Type B pancreatic cell (in vitro differentiated cells): ENCODE measurements around the gene SPRN. TPM values are rescaled to one million over a fixed set of nuclear protein-coding genes. Genes with fewer than 3 reads are reported as not detected.

Source experiments
- DNase-seq: peaks from one replicate; pipeline ENCODE4 v3.0.0; 2021; ENCODE audit warnings: mixed read lengths; ENCODE audit not compliant: unreplicated experiment; ENCODE audit errors: extremely low spot score
- H3K27ac Mint-ChIP-seq: 2 replicates; pipeline ENCODE4 v1.8.0; 2021; ENCODE audit warnings: mild to moderate bottlenecking, mixed read lengths
- H3K27me3 Mint-ChIP-seq: 2 replicates; pipeline ENCODE4 v1.8.0; 2021; ENCODE audit warnings: mixed read lengths
- H3K36me3 Mint-ChIP-seq: 2 replicates; pipeline ENCODE4 v1.8.0; 2021; ENCODE audit warnings: mixed read lengths
- H3K4me1 Mint-ChIP-seq: one replicate; pipeline ENCODE4 v1.8.0; 2021; ENCODE audit warnings: mixed read lengths; ENCODE audit not compliant: unreplicated experiment
- H3K4me3 Mint-ChIP-seq: 2 replicates; pipeline ENCODE4 v1.8.0; 2021; ENCODE audit warnings: mild to moderate bottlenecking, mixed read lengths
- H3K9me3 Mint-ChIP-seq: 2 replicates; pipeline ENCODE4 v1.8.0; 2021; ENCODE audit warnings: mixed read lengths
- total RNA-seq: library from RNA; stranded (reverse); gene quantifications from 2 replicates; pipeline ENCODE4 v1.2.1, GENCODE V29; 2021; ENCODE audit warnings: low replicate concordance
- TF ChIP-seq, protein P1 (sequence below): fragments of 200-600 bp; sonication (generic); conservative IDR thresholded peaks from 2 replicates; pipeline ENCODE4 v1.5.0; 2021; ENCODE audit warnings: antibody characterized with exemption, mild to moderate bottlenecking

SPRN gene
- total RNA-seq, 1 donor from 2014 or later: 0.56 TPM

DNA sequence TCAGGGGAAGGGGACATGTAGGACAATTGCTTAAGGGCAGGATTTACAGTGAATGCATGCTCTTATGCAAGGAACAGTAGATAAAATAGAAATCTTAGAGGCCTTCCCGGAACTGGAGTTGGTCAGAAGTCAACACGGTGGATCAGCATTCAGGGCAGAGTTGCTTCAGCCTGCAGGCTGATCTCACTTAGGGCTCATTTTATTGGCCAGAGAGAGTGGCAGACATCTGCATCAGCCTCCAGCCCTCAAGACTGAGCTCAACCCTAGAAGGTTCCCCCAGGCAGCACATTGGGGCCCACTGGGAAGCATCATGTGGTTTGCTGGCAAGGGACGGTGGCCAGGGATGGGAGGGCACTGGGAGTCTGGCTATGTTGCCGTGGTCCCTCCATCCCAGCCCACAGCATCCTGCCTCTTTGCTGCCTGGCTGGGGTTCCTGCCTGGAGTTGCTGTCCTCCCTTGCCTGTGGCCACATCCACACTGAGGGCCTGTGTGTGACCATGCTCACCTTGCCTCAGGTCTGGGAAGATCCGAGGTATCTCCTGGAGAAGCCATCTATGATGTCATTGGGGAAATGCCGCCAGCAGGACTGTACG, 42.4 kb upstream of the SPRN start:
- no peaks in the 10 kb centered on the region for H3K27me3 Mint-ChIP-seq
- no peaks in the 10 kb centered on the region for H3K36me3 Mint-ChIP-seq
- DNase-seq: no peak
- TF ChIP-seq, protein P1, sequence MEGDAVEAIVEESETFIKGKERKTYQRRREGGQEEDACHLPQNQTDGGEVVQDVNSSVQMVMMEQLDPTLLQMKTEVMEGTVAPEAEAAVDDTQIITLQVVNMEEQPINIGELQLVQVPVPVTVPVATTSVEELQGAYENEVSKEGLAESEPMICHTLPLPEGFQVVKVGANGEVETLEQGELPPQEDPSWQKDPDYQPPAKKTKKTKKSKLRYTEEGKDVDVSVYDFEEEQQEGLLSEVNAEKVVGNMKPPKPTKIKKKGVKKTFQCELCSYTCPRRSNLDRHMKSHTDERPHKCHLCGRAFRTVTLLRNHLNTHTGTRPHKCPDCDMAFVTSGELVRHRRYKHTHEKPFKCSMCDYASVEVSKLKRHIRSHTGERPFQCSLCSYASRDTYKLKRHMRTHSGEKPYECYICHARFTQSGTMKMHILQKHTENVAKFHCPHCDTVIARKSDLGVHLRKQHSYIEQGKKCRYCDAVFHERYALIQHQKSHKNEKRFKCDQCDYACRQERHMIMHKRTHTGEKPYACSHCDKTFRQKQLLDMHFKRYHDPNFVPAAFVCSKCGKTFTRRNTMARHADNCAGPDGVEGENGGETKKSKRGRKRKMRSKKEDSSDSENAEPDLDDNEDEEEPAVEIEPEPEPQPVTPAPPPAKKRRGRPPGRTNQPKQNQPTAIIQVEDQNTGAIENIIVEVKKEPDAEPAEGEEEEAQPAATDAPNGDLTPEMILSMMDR: no peak
- H3K27ac Mint-ChIP-seq: no peak overlapping the region
- H3K4me3 Mint-ChIP-seq: no peak overlapping the region
- peaks cover 8% of the 10 kb centered on the region for H3K9me3 Mint-ChIP-seq
- H3K4me1 Mint-ChIP-seq: no peaks in the 10 kb centered on the region

DNA sequence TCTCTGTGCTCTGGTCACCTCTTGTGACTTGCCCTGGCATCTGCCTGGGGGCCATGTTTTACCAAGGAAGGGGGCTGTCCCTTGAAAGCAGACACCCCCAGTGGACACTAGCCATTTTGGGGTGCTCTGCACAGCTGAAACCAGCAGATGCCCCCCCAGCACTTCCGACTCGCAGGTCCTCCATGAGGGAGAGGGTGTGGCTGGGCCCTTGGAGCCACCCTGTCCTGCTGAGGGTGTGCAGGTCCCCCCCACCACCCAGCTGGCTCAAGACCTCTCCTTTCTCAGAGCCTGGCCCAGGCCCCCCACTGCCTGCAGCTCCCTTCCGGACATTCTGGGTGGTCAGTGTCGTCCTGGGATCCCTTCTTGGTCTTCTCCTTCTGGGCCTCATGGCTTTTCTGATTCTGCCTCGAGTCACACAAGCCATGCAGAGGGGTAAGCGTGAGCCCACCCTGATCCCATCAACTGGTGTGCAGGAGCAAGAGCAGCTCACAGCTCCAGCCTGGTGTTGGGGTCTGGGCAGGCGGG, 41.6 kb upstream of the SPRN start:
- TF ChIP-seq, protein P1: no peak
- H3K27me3 Mint-ChIP-seq: no peaks in the 10 kb centered on the region
- no peak overlapping the region for H3K27ac Mint-ChIP-seq
- H3K9me3 Mint-ChIP-seq: peaks cover 8% of the 10 kb centered on the region
- no peaks in the 10 kb centered on the region for H3K4me1 Mint-ChIP-seq
- no peak for DNase-seq
- H3K4me3 Mint-ChIP-seq: no peak overlapping the region
- no peaks in the 10 kb centered on the region for H3K36me3 Mint-ChIP-seq

DNA sequence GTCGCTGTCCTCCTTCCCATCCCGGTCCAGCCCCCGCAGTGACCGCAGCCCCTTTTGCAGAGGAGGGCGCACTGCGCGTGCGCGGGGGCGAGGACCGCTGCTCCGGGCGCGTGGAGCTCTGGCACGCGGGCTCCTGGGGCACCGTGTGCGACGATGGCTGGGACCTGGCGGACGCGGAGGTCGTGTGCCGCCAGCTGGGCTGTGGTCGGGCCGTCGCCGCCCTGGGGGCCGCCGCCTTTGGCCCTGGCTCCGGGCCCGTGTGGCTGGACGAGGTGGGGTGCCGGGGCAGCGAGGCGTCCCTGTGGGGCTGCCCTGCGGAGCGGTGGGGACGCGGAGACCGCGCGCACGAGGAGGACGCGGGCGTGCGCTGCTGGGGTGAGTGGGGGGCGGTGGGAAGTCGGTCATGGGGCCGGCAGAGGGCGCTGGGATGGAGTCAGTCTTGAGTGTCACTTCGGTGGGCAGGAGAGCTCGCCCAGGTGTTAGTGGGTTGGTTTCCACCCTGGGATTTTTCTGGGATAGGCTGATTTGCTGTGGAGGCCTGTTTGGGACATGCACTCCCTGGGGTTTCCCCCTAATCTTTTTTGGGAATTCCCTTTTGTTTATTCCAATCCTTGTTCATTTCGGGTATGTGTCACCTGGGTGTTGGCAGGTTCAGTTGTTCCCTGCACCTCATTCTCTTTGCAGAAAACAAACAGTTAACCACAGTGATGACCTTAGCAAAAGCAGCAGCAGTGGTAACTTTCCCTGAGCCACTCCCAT, 40.9 kb upstream of the SPRN start:
- TF ChIP-seq, protein P1: no peak
- DNase-seq: no peak
- Mint-ChIP-seq H3K9me3 (peaks cover 8% of the 10 kb centered on the region), H3K4me3 (no peak overlapping the region), H3K27ac (no peak overlapping the region), H3K4me1 (no peaks in the 10 kb centered on the region), H3K27me3 (no peaks in the 10 kb centered on the region), H3K36me3 (no peaks in the 10 kb centered on the region)

DNA sequence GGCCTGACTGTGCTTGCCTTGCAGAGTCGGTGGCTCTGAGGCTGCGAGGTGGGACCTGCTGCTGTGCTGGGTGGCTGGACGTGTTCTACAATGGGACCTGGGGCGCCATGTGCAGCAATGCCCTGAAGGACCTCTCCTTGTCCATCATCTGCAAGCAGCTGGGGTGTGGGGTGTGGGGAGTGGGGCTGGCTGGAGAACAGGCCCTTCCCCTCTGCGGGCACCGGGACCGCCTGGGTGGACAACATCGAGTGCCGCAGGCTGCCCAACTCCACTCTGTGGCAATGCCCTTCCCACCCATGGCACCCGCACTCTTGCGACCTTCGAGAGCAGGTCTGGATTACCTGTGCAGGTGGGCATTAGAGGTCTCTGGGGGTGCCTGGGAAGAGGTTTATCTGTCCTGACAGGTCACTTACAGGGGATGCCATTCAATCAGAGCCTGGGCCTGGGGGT, 40.2 kb upstream of the SPRN start:
- no peaks in the 10 kb centered on the region for H3K27me3 Mint-ChIP-seq
- TF ChIP-seq, protein P1: no peak
- H3K4me1 Mint-ChIP-seq: no peaks in the 10 kb centered on the region
- peaks cover 8% of the 10 kb centered on the region for H3K9me3 Mint-ChIP-seq
- no peak overlapping the region for H3K4me3 Mint-ChIP-seq
- H3K36me3 Mint-ChIP-seq: no peaks in the 10 kb centered on the region
- no peak overlapping the region for H3K27ac Mint-ChIP-seq
- no peak for DNase-seq

DNA sequence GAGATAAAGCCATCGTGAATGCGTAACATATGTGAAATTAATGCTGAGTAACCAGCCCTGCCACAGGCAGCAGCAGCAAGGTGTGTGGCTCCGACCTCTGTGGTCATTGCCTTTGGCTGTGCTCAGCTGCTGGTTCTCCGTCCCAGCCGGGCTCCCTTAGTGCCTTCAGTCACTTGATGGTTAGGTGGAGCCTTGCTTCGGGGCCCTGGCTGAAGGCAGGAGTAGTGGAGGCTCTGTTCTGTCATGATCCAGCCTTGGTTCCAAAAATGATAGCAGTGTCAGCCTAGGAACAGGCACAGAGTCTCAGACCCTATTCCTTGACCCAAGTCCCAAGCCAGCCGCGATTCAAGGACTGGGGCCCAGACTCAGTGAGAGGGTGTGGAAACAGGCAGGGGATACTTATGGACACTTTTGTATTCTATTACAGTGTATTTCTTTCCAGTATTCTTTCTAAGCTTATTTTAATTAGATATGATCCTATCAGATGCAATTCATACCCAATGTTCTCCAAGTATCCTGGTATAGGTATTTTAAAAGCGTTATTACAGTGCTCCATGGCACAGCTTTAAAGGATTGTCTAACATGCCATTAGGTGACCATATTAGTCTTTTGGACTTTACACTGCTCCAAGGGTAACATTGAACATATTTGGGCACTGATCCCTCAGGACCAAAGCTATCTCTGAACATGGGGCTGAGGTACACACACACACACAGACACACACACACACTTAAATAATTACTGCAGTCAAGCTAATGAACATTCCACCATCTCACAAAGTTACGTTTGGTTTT, 38.3 kb upstream of the SPRN start:
- no peak overlapping the region for H3K4me3 Mint-ChIP-seq
- no peaks in the 10 kb centered on the region for H3K4me1 Mint-ChIP-seq
- DNase-seq: no peak
- no peaks in the 10 kb centered on the region for H3K36me3 Mint-ChIP-seq
- H3K27me3 Mint-ChIP-seq: no peaks in the 10 kb centered on the region
- no peak overlapping the region for H3K27ac Mint-ChIP-seq
- H3K9me3 Mint-ChIP-seq: peaks cover 8% of the 10 kb centered on the region
- TF ChIP-seq, protein P1: no peak
